ENCODE results near the gene RIN2. TPM values are rescaled to one million over a fixed set of nuclear protein-coding genes. Genes with fewer than 3 reads are reported as not detected.

The RIN2 gene
- total and polyA plus RNA-seq, 2 of the 13 experiments (the other 11 are each of a cell fraction or from before 2014, with no cell fraction given), result 2.5 to 5.1 TPM

GRCh38 chr20:19802492-19803158, 44.6 kb downstream of the RIN2 start (continued):
- no peak for TF ChIP-seq HNRNPLL (IDR thresholded peaks at IDR 0.05; ENCODE audit: low read depth, low read length, poor library complexity, severe bottlenecking)
- no peak for TF ChIP-seq ZNF567 (CRISPR knock-in tag; IDR thresholded peaks at IDR 0.05; ENCODE audit: borderline replicate concordance)
- 0 out of 2 replicates have a peak, but pooled peaks have one; percentile 32 for TF ChIP-seq ZBED4 (CRISPR knock-in tag; IDR thresholded peaks at IDR 0.05; ENCODE audit: borderline replicate concordance)
- TF ChIP-seq ZNF644 (CRISPR knock-in tag; IDR thresholded peaks at IDR 0.05; ENCODE audit: low read depth), result 0 out of 2 replicates have a peak, but pooled peaks have one; percentile 36
- peak; percentile 95 for TF ChIP-seq HINFP (CRISPR knock-in tag; IDR thresholded peaks at IDR 0.05; ENCODE audit: low read depth)
- no peak for TF ChIP-seq ZNF687 (CRISPR knock-in tag; IDR thresholded peaks at IDR 0.05)
- no peak for TF ChIP-seq ATF6 (CRISPR knock-in tag; conservative IDR thresholded peaks at IDR 0.05)
- TF ChIP-seq KLF16 (CRISPR knock-in tag; IDR thresholded peaks at IDR 0.05), result no peak
- TF ChIP-seq SMC3 (IDR thresholded peaks at IDR 0.05; ENCODE audit: low read length), result peak; percentile 44; the same call in 1 of the 2 replicates
- no peak for TF ChIP-seq KDM4B (CRISPR knock-in tag; IDR thresholded peaks at IDR 0.05)
- 0 out of 2 replicates have a peak, but pooled peaks have one; percentile 15 for TF ChIP-seq ZBTB26 (CRISPR knock-in tag; IDR thresholded peaks at IDR 0.05; ENCODE audit: borderline replicate concordance)
- no peak for TF ChIP-seq ZNF207 (IDR thresholded peaks at IDR 0.05; ENCODE audit: borderline replicate concordance)
- TF ChIP-seq MYC (CRISPR knock-in tag; IDR thresholded peaks at IDR 0.05; ENCODE audit: borderline replicate concordance), result no peak
- no peak for TF ChIP-seq NCOA2 (CRISPR knock-in tag; IDR thresholded peaks at IDR 0.05)
- no peak for TF ChIP-seq DMAP1 (CRISPR knock-in tag; IDR thresholded peaks at IDR 0.05)
- TF ChIP-seq RAD21 (CRISPR knock-in tag; IDR thresholded peaks at IDR 0.05), result peak; percentile 51
- no peak for TF ChIP-seq TAF1 (CRISPR knock-in tag; IDR thresholded peaks at IDR 0.05)

Measured in HepG2 (cell line).